Stomach (tissue), 4 donors: Measurements from ENCODE around the gene GCH1.

Source experiments
- CTCF ChIP-seq, 7 experiments: fragments of 450-650 bp in 4 of 7; fragments of 200-600 bp in 3 of 7; sonication (generic) in 3 of 7; IDR thresholded peaks; one replicate each; pipeline ENCODE4 v1.5.1; 2016 to 2019; ENCODE audit warnings: antibody characterized with exemption in 7 of 7, control low read depth in 2 of 7, mild to moderate bottlenecking in 1 of 7
- EP300 ChIP-seq: sonication (generic); formaldehyde crosslinking; IDR thresholded peaks from one replicate; pipeline ENCODE4 v1.6.1; 2017; ENCODE audit warnings: antibody characterized with exemption
- POLR2A ChIP-seq, 4 donors: fragments of 450-650 bp; IDR thresholded peaks; one replicate each; pipeline ENCODE4 v1.6.1; 2016; ENCODE audit warnings: antibody characterized with exemption in 4 of 4, control low read depth in 2 of 4, mild to moderate bottlenecking in 1 of 4, moderate library complexity in 1 of 4

GRCh38 chr14:54908190-54908589 lies 5.6 kb upstream of the GCH1 start:
- TF ChIP-seq EP300 (no peak), CTCF (IDR thresholded peaks at IDR 0.05) (no peak), POLR2A (IDR thresholded peaks at IDR 0.05) (no peak)
